Activated CD8-positive, alpha-beta memory T cell treated with anti-CD3 and anti-CD28 coated beads for 48 hours (primary cell): ENCODE results near the gene BACH1.

Source experiments
- DNase-seq, 3 experiments: peaks; one replicate each; pipeline ENCODE4 v3.0.0-alpha.2; 2020; ENCODE audit warnings: low read depth in 2 of 3, low spot score in 2 of 3

Gene BACH1

DNA sequence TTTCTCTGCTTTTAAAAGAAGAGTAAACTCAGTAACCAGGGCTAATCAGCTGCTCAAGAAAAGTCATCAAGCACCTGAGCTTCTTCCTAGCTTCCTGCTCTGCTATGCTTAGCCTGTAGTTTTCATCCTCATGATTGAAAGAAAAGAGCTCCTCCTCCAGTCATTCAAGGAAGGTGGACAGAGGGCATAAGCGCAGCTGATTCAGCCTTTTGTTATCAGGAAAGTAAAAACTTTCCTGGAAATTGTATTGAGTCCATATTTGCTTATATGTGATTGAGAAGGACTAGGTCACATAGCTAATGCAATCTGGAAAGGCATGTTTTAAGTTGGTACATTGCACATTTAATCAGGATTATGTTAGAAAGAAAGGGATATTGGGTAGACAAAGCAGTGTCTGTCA is 8.5 kb upstream of the BACH1 start:
- no peak for DNase-seq

DNA sequence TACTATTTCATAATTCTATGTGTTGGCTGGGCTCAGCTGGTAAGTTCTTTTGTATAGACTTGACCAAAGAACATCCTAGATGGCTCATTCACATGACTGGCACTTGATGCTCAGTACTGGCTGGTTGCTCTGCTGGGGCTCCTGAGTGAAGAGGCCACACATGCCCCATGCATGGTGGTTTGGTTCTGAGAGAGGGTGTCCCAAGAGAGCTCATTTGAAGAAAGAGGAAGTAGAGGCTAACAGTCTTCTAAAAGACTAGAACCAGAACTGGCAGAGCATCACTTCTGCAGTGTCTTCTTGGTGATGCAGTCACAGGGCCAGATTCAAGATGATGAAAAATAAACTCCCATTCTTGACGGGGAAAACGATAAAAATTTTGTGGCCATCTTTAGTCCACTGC is 5.2 kb upstream of the BACH1 start:
- DNase-seq = no peak

DNA sequence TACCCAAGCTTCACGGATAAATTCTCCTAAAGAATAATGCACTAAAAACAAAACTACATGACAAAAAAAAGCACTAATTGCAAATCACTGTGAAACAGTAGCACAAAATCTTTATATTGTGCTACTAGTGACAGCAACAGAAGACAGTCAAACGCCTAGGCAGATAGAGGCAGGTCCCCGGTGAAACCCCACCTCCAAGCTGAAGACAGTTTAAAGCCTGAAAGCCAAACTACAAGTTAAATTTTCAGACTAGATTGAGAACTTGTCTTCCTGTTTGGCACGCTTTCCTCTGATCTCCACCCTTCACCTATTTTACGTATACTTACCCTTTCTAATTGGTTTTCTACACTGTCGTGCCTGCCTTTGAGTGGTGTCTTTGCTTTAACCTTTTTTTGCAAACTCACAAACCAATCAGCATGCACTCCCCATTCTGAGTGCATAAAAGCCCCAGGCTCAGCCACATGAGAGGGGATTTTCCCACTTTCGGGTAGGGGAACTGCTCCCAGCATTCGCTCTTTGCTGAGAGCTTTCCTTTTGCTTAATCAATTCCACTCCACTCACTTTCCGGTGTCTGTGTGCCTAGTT is 3.6 kb upstream of the BACH1 start:
- no peak for DNase-seq

- DNase-seq = no peak
Measured at GRCh38 chr21:29296446-29296845, 2.3 kb upstream of the BACH1 start.

DNA sequence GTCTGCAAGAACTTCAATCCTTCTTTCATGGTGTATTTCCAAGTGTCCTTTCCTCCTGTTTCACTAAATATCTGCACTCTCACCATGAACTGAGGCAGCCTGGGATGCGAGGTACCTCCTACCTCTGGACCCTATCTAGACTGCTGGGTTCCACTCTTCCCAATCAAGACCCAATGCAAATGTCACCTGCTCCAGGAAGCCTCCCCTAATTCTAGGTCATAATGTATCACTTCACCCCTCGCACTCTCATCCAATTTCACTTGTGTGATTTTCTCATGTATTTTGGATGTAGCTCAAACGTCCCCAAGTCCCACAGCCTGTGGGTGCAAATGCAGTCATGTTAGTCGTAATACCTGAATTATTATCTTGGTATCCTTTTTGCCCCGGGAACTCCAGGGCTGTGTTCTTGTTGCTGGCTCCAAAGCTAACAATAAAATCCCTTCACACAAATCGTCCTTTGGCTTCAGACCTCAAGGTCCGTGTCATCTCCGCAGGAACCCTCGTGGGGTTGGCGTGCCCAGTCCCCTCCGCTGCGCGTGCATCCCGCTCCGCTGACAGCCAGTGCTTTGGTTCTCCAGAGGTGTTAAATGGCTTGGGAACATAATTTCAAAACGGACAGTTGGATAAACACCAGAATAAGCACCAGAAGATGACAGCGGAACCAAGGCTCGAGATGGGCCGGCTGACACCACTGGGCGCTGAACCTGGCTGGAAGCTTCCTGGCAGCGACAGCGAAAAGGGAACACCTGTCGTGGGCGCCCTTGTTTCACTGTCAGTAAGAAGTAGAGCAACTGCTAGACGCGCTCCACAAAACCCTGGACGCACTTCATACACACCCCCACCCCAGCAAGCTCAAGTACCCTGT is 1.0 kb upstream of the BACH1 start:
- no peak for DNase-seq

DNA sequence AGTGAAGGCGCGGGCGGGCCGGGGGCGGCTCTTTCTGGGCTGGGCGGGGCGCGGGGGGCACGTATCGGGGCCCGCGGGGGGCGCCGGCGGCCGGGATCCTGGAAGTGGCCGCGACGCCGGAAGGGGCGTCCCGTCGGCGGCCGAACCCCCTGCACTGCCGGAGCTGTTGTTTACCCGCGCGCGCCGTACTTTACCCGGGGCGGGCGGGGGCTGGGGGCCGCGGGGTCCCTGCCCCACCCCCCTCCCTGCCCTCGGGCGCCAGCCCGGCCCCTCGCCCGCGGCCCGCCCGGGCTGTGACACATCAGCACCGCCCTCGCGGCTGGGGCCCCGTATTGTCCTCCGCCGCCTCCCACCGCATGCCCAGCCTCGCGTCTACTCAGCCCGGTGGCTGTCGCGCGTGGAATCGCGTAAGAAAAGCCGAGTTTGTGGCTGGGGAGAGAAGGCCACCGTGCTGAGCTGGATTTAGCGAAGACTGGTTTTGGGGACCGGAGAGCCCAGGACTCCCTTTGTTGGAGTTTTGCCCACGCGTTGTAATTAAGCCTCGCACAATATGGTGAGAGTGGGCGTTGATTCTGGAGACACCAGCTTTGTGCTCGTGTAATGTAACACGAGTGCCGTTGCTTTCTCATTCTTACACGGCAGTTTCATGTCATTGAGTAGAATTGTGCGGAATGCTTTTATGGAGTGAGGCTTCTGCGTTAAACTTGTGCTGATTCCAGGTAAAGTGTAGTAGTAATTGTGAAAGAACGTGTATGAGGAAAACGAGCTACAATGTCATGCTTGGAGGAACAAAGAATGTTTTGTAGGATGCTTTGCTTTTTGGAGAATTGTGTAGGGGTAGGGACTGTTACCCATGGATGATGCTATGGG is 559 bp downstream of the BACH1 start:
- DNase-seq = peak; percentile 51 to 54 (median 51)

GRCh38 chr21:29299916-29300806 is 1.4 kb downstream of the BACH1 start:
- DNase-seq = no peak

DNA sequence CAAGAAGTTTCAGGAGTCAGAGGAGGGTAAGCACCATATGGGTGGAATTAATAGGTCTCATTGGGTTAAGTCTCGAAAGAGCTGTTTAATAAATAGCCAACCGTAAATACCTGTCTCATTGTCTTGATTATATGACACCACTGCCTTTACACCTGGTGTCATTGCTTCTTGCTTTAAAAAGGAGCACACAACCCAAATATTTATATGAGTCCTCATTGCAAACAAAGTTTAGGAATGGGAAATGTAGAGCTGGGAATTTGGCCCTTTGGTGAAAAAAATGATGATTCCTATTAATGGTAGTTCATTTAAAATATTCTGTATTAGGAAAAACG is 2.1 kb downstream of the BACH1 start:
- DNase-seq = no peak

DNA sequence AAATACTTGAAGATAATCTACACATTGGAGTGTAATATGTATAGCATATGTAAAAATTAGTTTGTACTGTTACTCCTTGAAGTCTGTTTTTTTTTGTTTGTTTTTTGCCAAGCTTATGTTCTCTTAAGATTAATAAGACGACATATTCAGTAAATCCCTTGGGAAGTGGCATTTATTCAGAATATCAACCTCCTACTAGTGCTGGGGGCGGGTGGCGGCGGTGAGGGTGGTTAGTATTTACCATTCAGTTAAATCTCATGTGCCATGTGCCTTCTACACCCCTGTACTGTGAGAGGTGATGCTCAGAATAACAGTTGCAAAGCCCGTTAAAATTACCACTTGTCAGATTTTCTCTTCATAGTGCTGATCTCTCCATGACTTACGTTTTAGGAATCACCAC is 3.0 kb downstream of the BACH1 start:
- DNase-seq = no peak

- DNase-seq = no peak
Measured at GRCh38 chr21:29302359-29302875, 3.7 kb downstream of the BACH1 start.

DNA sequence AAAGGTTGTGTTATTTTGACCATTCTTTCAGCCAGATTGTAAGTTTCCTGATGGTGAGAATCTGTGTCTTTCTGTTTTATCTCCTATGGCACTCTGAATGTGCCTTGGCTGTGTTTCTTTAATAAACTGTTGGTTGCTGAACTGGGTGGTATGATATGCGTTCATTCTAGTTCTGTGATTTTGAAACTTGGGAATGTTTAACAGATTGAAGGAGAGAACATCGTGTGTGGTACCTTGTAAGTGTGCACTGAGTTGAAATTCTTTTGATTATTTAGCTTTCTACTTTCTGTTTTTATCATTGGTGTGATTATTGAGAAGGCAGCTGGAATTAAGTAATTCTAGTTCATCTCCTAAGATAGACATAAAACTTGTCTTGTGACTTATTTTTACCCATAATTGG is 4.6 kb downstream of the BACH1 start:
- DNase-seq = no peak

DNA sequence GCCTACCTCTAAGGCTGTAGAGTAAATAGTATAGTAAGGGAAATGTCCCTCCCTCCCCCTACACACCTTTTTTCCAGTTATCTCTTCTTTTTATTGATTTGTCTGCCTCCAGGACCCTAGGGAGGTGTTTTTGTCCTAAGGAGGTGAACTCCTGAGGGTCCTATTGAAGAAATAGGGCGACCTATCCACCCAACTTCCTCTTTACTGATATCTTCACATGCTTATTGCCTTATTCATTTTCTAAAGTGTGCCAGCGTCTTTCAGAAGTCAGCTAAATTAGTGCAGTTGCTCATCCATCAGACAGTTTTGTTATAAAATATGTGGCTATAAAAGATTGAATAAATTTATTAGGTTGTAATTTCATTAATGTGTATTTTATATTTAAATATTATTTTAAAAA is 5.9 kb downstream of the BACH1 start:
- no peak for DNase-seq

DNA sequence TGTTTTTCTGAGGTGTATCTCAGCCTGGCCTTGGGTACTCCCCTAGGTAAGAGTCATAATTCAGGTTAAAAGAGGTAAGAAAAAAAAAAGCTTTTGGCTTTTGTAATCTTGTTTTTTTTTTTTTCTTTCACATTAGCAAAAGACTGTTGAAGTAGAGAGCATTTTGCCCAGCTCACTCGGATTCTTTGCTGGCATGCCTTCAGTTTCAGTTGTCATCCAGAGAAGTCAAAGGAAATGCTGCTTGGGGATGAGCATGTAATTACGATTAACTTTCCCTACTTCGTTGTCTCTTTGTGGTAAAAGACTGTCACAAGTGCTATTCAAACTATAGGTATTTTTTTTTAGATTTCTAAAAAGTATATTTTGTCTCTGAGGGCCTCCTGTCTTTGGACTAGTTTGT is 6.3 kb downstream of the BACH1 start:
- no peak for DNase-seq

- DNase-seq = no peak
Measured at GRCh38 chr21:29305561-29305960, 6.8 kb downstream of the BACH1 start.

DNA sequence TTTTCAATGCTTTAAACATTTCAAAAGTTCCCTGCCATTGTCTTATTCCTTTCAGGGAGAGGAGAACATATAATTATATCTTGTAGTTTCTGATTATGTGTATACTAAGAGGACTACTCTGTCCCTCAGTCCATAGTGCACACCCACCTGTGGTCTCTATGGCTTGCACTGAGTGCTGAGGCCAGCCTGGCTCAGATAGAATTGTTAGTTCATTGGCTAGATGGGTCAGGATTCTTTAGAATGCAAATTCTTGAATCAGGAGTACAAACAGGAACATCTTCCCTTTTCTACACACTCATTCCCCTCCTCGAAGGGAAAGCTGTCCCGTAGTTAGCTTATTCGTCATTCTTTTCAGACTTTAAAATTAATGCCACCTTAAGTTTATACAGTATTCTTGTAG is 8.2 kb downstream of the BACH1 start:
- DNase-seq = no peak

GRCh38 chr21:29307718-29308455 is 9.2 kb downstream of the BACH1 start:
- no peak for DNase-seq

- no peak for DNase-seq
Measured at GRCh38 chr21:29308456-29308783, 9.7 kb downstream of the BACH1 start.

DNA sequence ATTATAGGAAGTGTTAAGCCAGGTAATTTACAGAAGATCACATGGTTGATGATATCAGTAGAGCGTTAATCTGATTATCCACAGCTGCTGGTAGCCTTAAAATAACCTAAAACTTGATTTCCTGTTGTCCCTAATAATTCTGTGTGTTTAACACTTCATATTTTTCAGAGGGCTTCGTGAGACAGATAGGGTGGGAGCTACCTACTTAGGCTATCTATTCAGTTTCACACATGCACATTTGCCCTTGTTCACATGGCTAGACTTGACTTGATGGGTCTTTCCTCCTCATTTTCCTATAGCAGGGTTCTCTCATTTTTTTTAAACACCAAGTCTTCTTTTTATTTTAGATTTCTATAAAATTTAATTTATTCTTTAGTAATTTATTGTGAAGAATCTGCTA is 11.0 kb downstream of the BACH1 start:
- no peak for DNase-seq

DNA sequence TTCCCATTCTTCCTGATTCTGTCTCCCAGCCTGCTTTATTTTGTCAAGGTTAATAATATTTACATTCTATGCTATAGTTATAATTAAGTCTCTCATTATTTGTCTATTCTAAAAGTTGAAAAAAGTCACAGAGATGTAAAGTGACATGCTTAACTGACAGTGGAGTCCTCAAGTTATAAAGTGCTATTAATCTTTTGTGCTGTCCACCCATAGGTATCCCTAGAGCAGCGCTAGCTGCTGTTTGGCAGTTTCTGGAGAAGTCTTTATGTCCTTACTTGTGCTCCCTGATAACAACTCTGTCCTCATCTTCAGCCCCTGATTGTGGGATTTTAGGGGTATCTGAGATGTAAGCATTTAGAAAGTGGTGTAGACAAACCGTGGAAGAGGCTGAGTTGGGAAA is 13.1 kb downstream of the BACH1 start:
- no peak for DNase-seq

DNA sequence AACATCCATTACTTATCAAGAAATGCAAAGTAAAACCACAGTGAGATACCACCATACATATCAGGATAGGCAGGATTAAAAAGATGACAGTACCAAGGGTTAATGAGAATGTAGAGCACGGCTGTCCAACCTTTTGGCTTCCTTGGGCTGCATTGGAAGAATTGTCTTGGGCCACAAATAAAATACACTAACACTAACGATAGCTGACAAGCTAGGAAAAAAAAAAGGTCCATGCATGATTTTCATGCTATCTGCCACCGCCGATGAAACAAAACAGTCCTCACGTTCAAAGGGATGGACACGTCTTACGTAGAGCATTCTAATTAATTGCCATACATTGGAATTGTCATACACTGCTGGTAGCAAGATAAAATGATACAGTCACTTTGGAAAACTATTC is 14.3 kb downstream of the BACH1 start:
- no peak for DNase-seq
